ENCODE measurements around the gene MALRD1.

Gene MALRD1

GRCh38 chr10:19688344-19688743 is 639.7 kb downstream of the MALRD1 start:
- H3K4me1 ChIP-seq (ENCODE audit: control insufficient read depth, insufficient read depth, low read length): no peaks in the 10 kb centered on the region
- no CpG with 5 or more reads among the region's 3 CpGs for WGBS (ENCODE audit: insufficient coverage, insufficient read length)
- no peaks in the 10 kb centered on the region for H3K9me3 ChIP-seq (ENCODE audit: control insufficient read depth, insufficient read depth, low read length)
- H3K4me3 ChIP-seq (ENCODE audit: low read length): no peak overlapping the region
- H3K27me3 ChIP-seq (ENCODE audit: control insufficient read depth, insufficient read depth, low read length): no peaks in the 10 kb centered on the region
- no peak overlapping the region for H3K27ac ChIP-seq (ENCODE audit: low read length)
- DNase-seq (ENCODE audit: low read depth, low spot score): no peak
- H3K36me3 ChIP-seq (ENCODE audit: control insufficient read depth, insufficient read depth, low read length): no peaks in the 10 kb centered on the region

DNA sequence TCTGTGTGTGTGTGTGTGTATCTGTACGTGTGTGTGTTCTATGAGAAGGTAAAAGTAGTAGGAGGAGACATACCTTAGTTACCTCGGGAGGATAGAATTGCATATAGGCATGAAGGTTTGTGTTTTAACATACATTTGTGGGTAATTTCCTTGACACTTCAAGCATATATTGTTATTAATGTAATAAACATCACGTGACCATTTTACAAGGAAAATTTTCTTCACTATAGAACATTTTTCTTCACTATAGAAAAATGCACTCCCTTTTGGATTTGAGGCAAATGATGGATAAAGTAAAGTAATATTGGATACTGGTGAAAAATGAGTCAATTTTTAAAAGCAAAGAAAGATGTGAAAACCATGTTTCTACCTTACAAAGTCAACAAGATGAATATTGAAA is 640.6 kb downstream of the MALRD1 start:
- Histone ChIP-seq H3K27me3 (ENCODE audit: control insufficient read depth, insufficient read depth, low read length) (no peaks in the 10 kb centered on the region), H3K4me1 (ENCODE audit: control insufficient read depth, insufficient read depth, low read length) (no peaks in the 10 kb centered on the region), H3K4me3 (ENCODE audit: low read length) (no peak overlapping the region), H3K27ac (ENCODE audit: low read length) (no peak overlapping the region), H3K9me3 (ENCODE audit: control insufficient read depth, insufficient read depth, low read length) (no peaks in the 10 kb centered on the region), H3K36me3 (ENCODE audit: control insufficient read depth, insufficient read depth, low read length) (no peaks in the 10 kb centered on the region)
- WGBS (ENCODE audit: insufficient coverage, insufficient read length): no CpG with 5 or more reads among the region's 3 CpGs
- DNase-seq (ENCODE audit: low read depth, low spot score): no peak

GRCh38 chr10:19699299-19699698 is 650.7 kb downstream of the MALRD1 start:
- Histone ChIP-seq H3K9me3 (ENCODE audit: control insufficient read depth, insufficient read depth, low read length) (no peaks in the 10 kb centered on the region), H3K4me3 (ENCODE audit: low read length) (no peak overlapping the region), H3K27me3 (ENCODE audit: control insufficient read depth, insufficient read depth, low read length) (no peaks in the 10 kb centered on the region), H3K27ac (ENCODE audit: low read length) (no peak overlapping the region), H3K4me1 (ENCODE audit: control insufficient read depth, insufficient read depth, low read length) (no peaks in the 10 kb centered on the region), H3K36me3 (ENCODE audit: control insufficient read depth, insufficient read depth, low read length) (no peaks in the 10 kb centered on the region)
- WGBS (ENCODE audit: insufficient coverage, insufficient read length): no CpG with 5 or more reads among the region's 3 CpGs
- DNase-seq (ENCODE audit: low read depth, low spot score): no peak

DNA sequence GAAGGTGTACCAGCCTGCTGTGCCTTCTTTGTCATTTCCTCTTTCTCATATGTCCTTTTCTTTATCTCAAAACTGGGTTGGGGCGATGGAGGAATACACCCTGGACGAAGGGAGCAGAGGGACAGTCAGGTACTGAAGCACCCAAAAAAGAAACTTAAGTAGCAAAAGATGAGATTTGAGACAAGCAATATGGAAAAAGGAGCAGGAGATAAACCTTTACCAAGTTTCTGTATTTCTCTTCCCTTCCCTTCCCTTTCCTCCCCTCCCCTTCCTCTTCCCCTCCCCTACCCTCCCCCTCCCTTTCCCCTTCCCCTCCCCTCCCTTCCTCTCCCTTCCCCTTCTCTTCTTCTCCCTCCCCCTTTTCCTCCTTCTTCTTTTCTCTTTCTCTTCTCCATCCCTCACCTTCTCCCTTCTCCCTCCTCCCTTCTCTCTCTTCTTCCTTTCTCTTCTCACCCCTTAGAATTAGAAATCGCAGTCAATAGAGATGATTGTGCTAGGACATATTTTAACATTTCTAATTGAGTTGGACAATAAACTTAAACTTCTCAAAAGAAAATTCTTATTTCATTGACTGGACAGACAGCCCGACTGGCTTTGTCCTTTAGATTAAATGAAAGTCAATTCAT is 652.9 kb downstream of the MALRD1 start:
- no peaks in the 10 kb centered on the region for H3K36me3 ChIP-seq (ENCODE audit: control insufficient read depth, insufficient read depth, low read length)
- H3K9me3 ChIP-seq (ENCODE audit: control insufficient read depth, insufficient read depth, low read length): no peaks in the 10 kb centered on the region
- no peak overlapping the region for H3K4me3 ChIP-seq (ENCODE audit: low read length)
- H3K27ac ChIP-seq (ENCODE audit: low read length): no peak overlapping the region
- no peaks in the 10 kb centered on the region for H3K4me1 ChIP-seq (ENCODE audit: control insufficient read depth, insufficient read depth, low read length)
- no peaks in the 10 kb centered on the region for H3K27me3 ChIP-seq (ENCODE audit: control insufficient read depth, insufficient read depth, low read length)
- no CpG with 5 or more reads among the region's 4 CpGs for WGBS (ENCODE audit: insufficient coverage, insufficient read length)
- no peak for DNase-seq (ENCODE audit: low read depth, low spot score)

- no CpG with 5 or more reads among the region's 2 CpGs for WGBS (ENCODE audit: insufficient coverage, insufficient read length)
- H3K27ac ChIP-seq (ENCODE audit: low read length): no peak overlapping the region
- no peaks in the 10 kb centered on the region for H3K27me3 ChIP-seq (ENCODE audit: control insufficient read depth, insufficient read depth, low read length)
- DNase-seq (ENCODE audit: low read depth, low spot score): no peak
- H3K9me3 ChIP-seq (ENCODE audit: control insufficient read depth, insufficient read depth, low read length): no peaks in the 10 kb centered on the region
- H3K36me3 ChIP-seq (ENCODE audit: control insufficient read depth, insufficient read depth, low read length): no peaks in the 10 kb centered on the region
- H3K4me1 ChIP-seq (ENCODE audit: control insufficient read depth, insufficient read depth, low read length): no peaks in the 10 kb centered on the region
- H3K4me3 ChIP-seq (ENCODE audit: low read length): no peak overlapping the region
Observed at GRCh38 chr10:19702215-19702614, 653.6 kb downstream of the MALRD1 start.

GRCh38 chr10:19704544-19704943 is 655.9 kb downstream of the MALRD1 start:
- no peak for DNase-seq (ENCODE audit: low read depth, low spot score)
- no peaks in the 10 kb centered on the region for H3K4me1 ChIP-seq (ENCODE audit: control insufficient read depth, insufficient read depth, low read length)
- H3K36me3 ChIP-seq (ENCODE audit: control insufficient read depth, insufficient read depth, low read length): no peaks in the 10 kb centered on the region
- no peaks in the 10 kb centered on the region for H3K27me3 ChIP-seq (ENCODE audit: control insufficient read depth, insufficient read depth, low read length)
- no peak overlapping the region for H3K4me3 ChIP-seq (ENCODE audit: low read length)
- no CpG with 5 or more reads among the region's 2 CpGs for WGBS (ENCODE audit: insufficient coverage, insufficient read length)
- no peaks in the 10 kb centered on the region for H3K9me3 ChIP-seq (ENCODE audit: control insufficient read depth, insufficient read depth, low read length)
- no peak overlapping the region for H3K27ac ChIP-seq (ENCODE audit: low read length)

GRCh38 chr10:19705250-19705649 is 656.6 kb downstream of the MALRD1 start:
- no peak overlapping the region for H3K27ac ChIP-seq (ENCODE audit: low read length)
- H3K27me3 ChIP-seq (ENCODE audit: control insufficient read depth, insufficient read depth, low read length): no peaks in the 10 kb centered on the region
- no peak for DNase-seq (ENCODE audit: low read depth, low spot score)
- no peaks in the 10 kb centered on the region for H3K4me1 ChIP-seq (ENCODE audit: control insufficient read depth, insufficient read depth, low read length)
- H3K9me3 ChIP-seq (ENCODE audit: control insufficient read depth, insufficient read depth, low read length): no peaks in the 10 kb centered on the region
- WGBS (ENCODE audit: insufficient coverage, insufficient read length): no CpG with 5 or more reads among the region's 6 CpGs
- H3K4me3 ChIP-seq (ENCODE audit: low read length): no peak overlapping the region
- no peaks in the 10 kb centered on the region for H3K36me3 ChIP-seq (ENCODE audit: control insufficient read depth, insufficient read depth, low read length)

DNA sequence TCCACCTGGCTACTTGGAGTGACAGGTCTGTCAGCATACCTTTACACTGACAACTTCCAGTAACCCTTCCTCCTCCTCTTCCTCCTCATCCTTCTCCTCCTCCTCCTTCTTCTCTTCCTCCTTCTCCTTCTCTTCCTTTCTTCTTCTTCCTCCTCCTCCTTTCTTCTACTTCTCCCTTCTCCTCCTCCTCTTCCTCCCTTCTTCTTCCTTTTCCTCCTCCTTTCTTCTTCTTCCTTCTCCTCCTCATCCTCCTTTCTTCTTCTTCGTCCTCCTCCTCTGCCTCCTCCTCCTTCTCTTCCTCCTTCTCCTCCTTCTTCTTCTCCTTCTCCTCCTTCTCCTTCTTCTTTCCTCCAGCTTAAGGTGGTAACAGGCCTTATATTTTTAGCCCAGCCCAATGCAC is 658.3 kb downstream of the MALRD1 start:
- Histone ChIP-seq H3K9me3 (ENCODE audit: control insufficient read depth, insufficient read depth, low read length) (no peaks in the 10 kb centered on the region), H3K4me1 (ENCODE audit: control insufficient read depth, insufficient read depth, low read length) (no peaks in the 10 kb centered on the region), H3K36me3 (ENCODE audit: control insufficient read depth, insufficient read depth, low read length) (no peaks in the 10 kb centered on the region), H3K4me3 (ENCODE audit: low read length) (no peak overlapping the region), H3K27ac (ENCODE audit: low read length) (no peak overlapping the region), H3K27me3 (ENCODE audit: control insufficient read depth, insufficient read depth, low read length) (no peaks in the 10 kb centered on the region)
- 100% methylated on average over 1 of the region's 1 CpG for WGBS (ENCODE audit: insufficient coverage, insufficient read length)
- DNase-seq (ENCODE audit: low read depth, low spot score): no peak

GRCh38 chr10:19707376-19707775 is 658.8 kb downstream of the MALRD1 start:
- no CpG with 5 or more reads among the region's 2 CpGs for WGBS (ENCODE audit: insufficient coverage, insufficient read length)
- H3K4me3 ChIP-seq (ENCODE audit: low read length): no peak overlapping the region

GRCh38 chr10:19708031-19708430 is 659.4 kb downstream of the MALRD1 start:
- no peaks in the 10 kb centered on the region for H3K9me3 ChIP-seq (ENCODE audit: control insufficient read depth, insufficient read depth, low read length)
- no peak overlapping the region for H3K4me3 ChIP-seq (ENCODE audit: low read length)
- no peaks in the 10 kb centered on the region for H3K27me3 ChIP-seq (ENCODE audit: control insufficient read depth, insufficient read depth, low read length)
- H3K4me1 ChIP-seq (ENCODE audit: control insufficient read depth, insufficient read depth, low read length): no peaks in the 10 kb centered on the region
- H3K36me3 ChIP-seq (ENCODE audit: control insufficient read depth, insufficient read depth, low read length): no peaks in the 10 kb centered on the region
- no peak overlapping the region for H3K27ac ChIP-seq (ENCODE audit: low read length)
- no peak for DNase-seq (ENCODE audit: low read depth, low spot score)

More at GRCh38 chr10:19707376-19707775, 658.8 kb downstream of the MALRD1 start:
- no peaks in the 10 kb centered on the region for H3K36me3 ChIP-seq (ENCODE audit: control insufficient read depth, insufficient read depth, low read length)
- H3K27ac ChIP-seq (ENCODE audit: low read length): no peak overlapping the region
- no peaks in the 10 kb centered on the region for H3K4me1 ChIP-seq (ENCODE audit: control insufficient read depth, insufficient read depth, low read length)
- no peaks in the 10 kb centered on the region for H3K9me3 ChIP-seq (ENCODE audit: control insufficient read depth, insufficient read depth, low read length)
- DNase-seq (ENCODE audit: low read depth, low spot score): no peak
- no peaks in the 10 kb centered on the region for H3K27me3 ChIP-seq (ENCODE audit: control insufficient read depth, insufficient read depth, low read length)

DNA sequence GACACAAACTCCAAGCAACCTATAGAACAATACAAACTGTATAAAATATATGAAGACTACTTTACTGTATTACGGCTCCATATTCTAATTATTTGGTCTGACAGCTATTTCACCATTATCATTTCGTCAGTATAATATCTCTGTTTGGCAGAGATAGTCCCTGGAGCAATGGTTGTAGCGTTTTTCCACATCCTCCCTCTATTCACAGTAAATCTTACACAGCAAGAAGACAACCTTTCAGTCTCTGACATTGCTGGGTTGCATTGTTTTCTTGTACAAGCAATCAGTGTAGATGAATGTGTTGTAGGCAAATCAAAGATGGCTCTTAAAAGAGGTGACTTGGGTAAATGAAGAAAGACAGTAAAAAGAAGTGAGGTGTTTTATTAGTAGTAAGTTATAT is 662.0 kb downstream of the MALRD1 start:
- WGBS (ENCODE audit: insufficient coverage, insufficient read length): no CpG with 5 or more reads among the region's 3 CpGs
- Histone ChIP-seq H3K4me3 (ENCODE audit: low read length) (no peak overlapping the region), H3K9me3 (ENCODE audit: control insufficient read depth, insufficient read depth, low read length) (no peaks in the 10 kb centered on the region), H3K36me3 (ENCODE audit: control insufficient read depth, insufficient read depth, low read length) (no peaks in the 10 kb centered on the region), H3K27me3 (ENCODE audit: control insufficient read depth, insufficient read depth, low read length) (no peaks in the 10 kb centered on the region), H3K4me1 (ENCODE audit: control insufficient read depth, insufficient read depth, low read length) (no peaks in the 10 kb centered on the region), H3K27ac (ENCODE audit: low read length) (no peak overlapping the region)
- DNase-seq (ENCODE audit: low read depth, low spot score): no peak

Measured in iPS DF 6.9 (cell line).